WTC11 (cell line): ENCODE data around the gene C1orf174. TPM values are rescaled to one million over a fixed set of nuclear protein-coding genes. Genes with fewer than 3 reads are reported as not detected.

Experiments used
- ATAC-seq: fragments of 200-7000 bp; cut with Tn5 transposase; 2 replicates; pipeline ENCODE4 v1.10.0; 2021; ENCODE audit warnings: mild to moderate bottlenecking, moderate library complexity
- Bru-seq: library from RNA; stranded (reverse); fragments of 400-500 nt; gene quantifications from one replicate; lab custom pipeline; 2021; lab: Mats Ljungman, UMichigan
- CTCF ChIA-PET: fragments of 300-600 bp; sonication (Branson Sonifier 250); formaldehyde crosslinking; loops from one replicate; lab custom pipeline; 2021; ENCODE audit warnings: antibody characterized with exemption; lab: Charles Lee
- POLR2A ChIA-PET: fragments of 350-600 bp; sonication (Branson Sonifier 250); formaldehyde crosslinking; loops from one replicate; lab custom pipeline; 2021; ENCODE audit warnings: antibody characterized with exemption; lab: Charles Lee
- DNase-seq: peaks from one replicate; pipeline ENCODE4 v3.0.0; 2021; ENCODE audit warnings: low spot score
- H3K27ac Mint-ChIP-seq: 2 replicates; pipeline ENCODE4 v1.8.0; 2021; ENCODE audit warnings: mixed read lengths
- H3K27me3 Mint-ChIP-seq: 2 replicates; pipeline ENCODE4 v1.8.0; 2021; ENCODE audit warnings: low read depth, mild to moderate bottlenecking, moderate library complexity, mixed read lengths
- H3K36me3 Mint-ChIP-seq: 2 replicates; pipeline ENCODE4 v1.8.0; 2021; ENCODE audit warnings: mixed read lengths
- H3K4me1 Mint-ChIP-seq: 2 replicates; pipeline ENCODE4 v1.8.0; 2022; ENCODE audit warnings: mixed read lengths
- H3K4me3 Mint-ChIP-seq: 2 replicates; pipeline ENCODE4 v1.8.0; 2021; ENCODE audit warnings: mild to moderate bottlenecking, moderate library complexity, mixed read lengths
- H3K9me3 Mint-ChIP-seq: 2 replicates; pipeline ENCODE4 v1.8.0; 2021; ENCODE audit warnings: mixed read lengths
- CBFB ChIP-seq: sonication (generic); formaldehyde crosslinking; IDR thresholded peaks from 2 replicates; pipeline ENCODE4 v1.8.1; 2022; ENCODE audit warnings: mild to moderate bottlenecking, low read depth, missing genetic modification reagents
- CREB1 ChIP-seq: sonication (generic); formaldehyde crosslinking; IDR thresholded peaks from 2 replicates; pipeline ENCODE4 v1.8.0; 2023; ENCODE audit warnings: mild to moderate bottlenecking, missing genetic modification reagents
- ETV6 ChIP-seq: sonication (generic); formaldehyde crosslinking; IDR thresholded peaks from 2 replicates; pipeline ENCODE4 v1.8.1; 2022; ENCODE audit warnings: mild to moderate bottlenecking, missing genetic modification reagents
- GABPB1 ChIP-seq: sonication (generic); formaldehyde crosslinking; IDR thresholded peaks from 2 replicates; pipeline ENCODE4 v1.8.1; 2023; ENCODE audit warnings: mild to moderate bottlenecking, missing genetic modification reagents
- NFATC4 ChIP-seq: fragments of 250-450 bp; sonication (Bioruptor Pico); IDR thresholded peaks from 2 replicates; pipeline ENCODE4 v1.9.0; 2021; ENCODE audit warnings: mild to moderate bottlenecking
- NFYB ChIP-seq: sonication (generic); formaldehyde crosslinking; conservative IDR thresholded peaks from 2 replicates; pipeline ENCODE4 v1.8.0; 2022; ENCODE audit warnings: low read depth, missing genetic modification reagents
- SP1 ChIP-seq: sonication (generic); formaldehyde crosslinking; conservative IDR thresholded peaks from 2 replicates; pipeline ENCODE4 v1.8.1; 2022; ENCODE audit warnings: missing genetic modification reagents
- TP53 ChIP-seq: sonication (generic); formaldehyde crosslinking; IDR thresholded peaks from 2 replicates; pipeline ENCODE4 v1.8.1; 2023; ENCODE audit warnings: mild to moderate bottlenecking, missing genetic modification reagents
- ZNF121 ChIP-seq: sonication (generic); formaldehyde crosslinking; IDR thresholded peaks from 2 replicates; pipeline ENCODE4 v1.8.0; 2023; ENCODE audit warnings: missing genetic modification reagents
- ZNF396 ChIP-seq: fragments of 250-450 bp; sonication (Bioruptor Pico); IDR thresholded peaks from 2 replicates; pipeline ENCODE4 v1.8.0; 2021; ENCODE audit warnings: mild to moderate bottlenecking, moderate library complexity, borderline replicate concordance
- long read RNA-seq, 3 experiments: library from RNA in 1 of 3; library from capped mRNA in 1 of 3; library from polyadenylated mRNA in 1 of 3; unstranded in 2 of 3; stranded (forward) in 1 of 3; transcript quantifications; one replicate each; pipeline ENCODE4 v2.0.0, GENCODE V29; 2021
- total RNA-seq: library from RNA; stranded (reverse); gene quantifications from 3 replicates; pipeline ENCODE4 v1.2.3, GENCODE V29; 2021
- TF ChIP-seq, protein P1 (sequence below): fragments of 250-450 bp; sonication (Bioruptor Pico); IDR thresholded peaks from 2 replicates; pipeline ENCODE4 v1.9.0; 2021; ENCODE audit warnings: mild to moderate bottlenecking
- TF ChIP-seq, protein P2 (sequence below): sonication (generic); formaldehyde crosslinking; IDR thresholded peaks from 2 replicates; pipeline ENCODE4 v1.8.0; 2022; ENCODE audit warnings: mild to moderate bottlenecking, missing genetic modification reagents
- TF ChIP-seq, protein P3 (sequence below): sonication (generic); formaldehyde crosslinking; IDR thresholded peaks from 2 replicates; pipeline ENCODE4 v1.8.0; 2022; ENCODE audit warnings: mild to moderate bottlenecking, missing genetic modification reagents
- TF ChIP-seq, protein P4 (sequence below): sonication (generic); formaldehyde crosslinking; IDR thresholded peaks from 2 replicates; pipeline ENCODE4 v1.8.1; 2023; ENCODE audit warnings: mild to moderate bottlenecking, missing genetic modification reagents, moderate library complexity
- TF ChIP-seq, protein P5 (sequence below): sonication (generic); formaldehyde crosslinking; IDR thresholded peaks from 2 replicates; pipeline ENCODE4 v1.8.0; 2022; ENCODE audit warnings: mild to moderate bottlenecking, missing genetic modification reagents
- TF ChIP-seq, protein P6 (sequence below): sonication (generic); formaldehyde crosslinking; IDR thresholded peaks from 2 replicates; pipeline ENCODE4 v1.8.1; 2023; ENCODE audit warnings: mild to moderate bottlenecking, moderate library complexity, missing genetic modification reagents
- TF ChIP-seq, protein P7 (sequence below): sonication (generic); formaldehyde crosslinking; IDR thresholded peaks from 2 replicates; pipeline ENCODE4 v1.8.1; 2022; ENCODE audit warnings: mild to moderate bottlenecking, moderate library complexity, missing genetic modification reagents

Gene C1orf174
- total RNA-seq (24.2 to 25.2 TPM (median 25.1 TPM) in 3 replicates), Bru-seq, nascent RNA (percentile 77 among the genes with signal in this experiment)
- long read RNA-seq, experiment 1, transcript C1orf174-201 (4 exons, 1,666 nt), result major isoform, 97 of 117 reads
- long read RNA-seq, experiment 1, partial matches to known transcripts, result 6 of 117 reads
- long read RNA-seq, experiment 1, other reads (novel, unspliced or antisense), result 13 of 117 reads
- long read RNA-seq, experiment 2, transcript C1orf174-201 (4 exons, 1,666 nt), result major isoform, 21 of 29 reads
- long read RNA-seq, experiment 2, partial matches to known transcripts, result 6 of 29 reads
- long read RNA-seq, experiment 2, other reads (novel, unspliced or antisense), result 2 of 29 reads
- long read RNA-seq, experiment 3, transcript C1orf174-201 (4 exons, 1,666 nt), result major isoform, 12 of 14 reads
- long read RNA-seq, experiment 3, partial matches to known transcripts, result 1 of 14 reads
- long read RNA-seq, experiment 3, other reads (novel, unspliced or antisense), result 1 of 14 reads

DNA sequence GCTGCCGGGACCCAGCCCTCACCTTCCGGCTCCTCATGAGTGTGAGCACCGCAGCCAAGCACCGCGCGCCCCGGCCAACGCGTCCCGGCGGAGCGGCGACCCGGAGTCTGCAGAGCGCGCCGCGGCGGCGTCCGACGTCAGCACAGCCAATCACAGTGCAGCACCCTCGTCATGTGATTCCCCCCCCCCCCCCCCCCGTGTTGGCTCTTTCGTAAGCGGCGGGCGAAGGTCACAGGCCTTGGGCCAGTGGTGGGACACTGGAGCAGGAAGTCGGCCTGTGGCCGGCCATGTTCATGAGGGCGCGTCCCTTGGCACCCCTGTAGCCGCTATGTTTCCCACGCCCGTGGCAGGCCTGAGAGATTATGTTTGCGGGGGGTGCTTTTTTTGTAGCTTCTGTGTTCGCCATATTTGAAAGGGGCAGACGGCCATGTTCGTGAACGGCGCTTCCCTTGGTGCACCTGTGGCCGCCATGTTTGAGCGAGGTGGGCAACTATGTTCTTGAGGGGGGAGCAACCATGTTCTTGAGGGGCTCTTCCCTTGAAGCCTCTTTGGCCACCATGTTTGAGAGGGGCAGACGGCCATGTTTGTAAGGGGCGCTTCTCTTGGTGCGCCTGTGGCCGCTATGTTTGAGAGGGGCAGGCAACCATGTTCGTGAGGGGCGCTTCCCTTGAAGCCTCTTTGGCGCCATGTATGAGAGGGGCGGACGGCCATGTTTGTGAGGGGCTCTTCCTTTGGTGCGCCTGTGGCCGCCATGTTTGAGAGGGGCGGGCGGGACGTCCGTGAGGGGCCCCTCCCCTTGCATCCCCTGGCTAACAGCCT lies at the start of gene C1orf174:
Gene C1orf174, minus strand, starts transcription at position 123 of the 819 bp plus-strand sequence. Its CDS starts 86 bp downstream, at position 37.
- no peaks in the 10 kb centered on the region for H3K27me3 Mint-ChIP-seq
- CTCF ChIA-PET, result interaction anchor here (0.8 to 1.6 kb wide), 11 partner anchors 9 to 1947 kb away, joined by 3 to 19 read pairs (median 8); partner anchors contain the start of genes CEP104, DFFB and LRRC47
- H3K36me3 Mint-ChIP-seq, result peaks cover 16% of the 10 kb centered on the region

DNA sequence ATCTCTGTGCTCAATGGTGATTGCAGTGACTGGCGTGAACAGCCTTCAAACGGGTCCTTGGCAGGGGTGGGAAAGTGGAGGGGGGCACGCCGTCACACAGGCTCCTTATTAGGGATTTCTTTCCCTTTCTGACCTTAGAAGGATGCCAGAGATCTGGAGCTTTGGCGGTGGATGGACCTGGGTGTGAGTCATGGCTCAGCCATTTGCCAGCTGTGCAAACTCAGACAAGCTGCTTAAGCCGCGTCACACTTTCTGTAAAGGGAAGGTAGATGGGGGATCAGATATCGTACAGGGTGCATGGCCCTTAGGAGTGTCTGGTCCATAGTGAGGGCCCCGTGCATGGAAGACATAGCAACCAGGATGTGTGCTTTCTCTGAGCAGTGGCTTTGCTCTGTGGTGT lies 48.3 kb upstream of the C1orf174 start:
- peaks cover 85% of the 10 kb centered on the region for H3K9me3 Mint-ChIP-seq
- TF ChIP-seq ETV6 (CRISPR knock-in tag), result no peak
- no peak for TF ChIP-seq CREB1 (CRISPR knock-in tag)
- TF ChIP-seq, protein P1, sequence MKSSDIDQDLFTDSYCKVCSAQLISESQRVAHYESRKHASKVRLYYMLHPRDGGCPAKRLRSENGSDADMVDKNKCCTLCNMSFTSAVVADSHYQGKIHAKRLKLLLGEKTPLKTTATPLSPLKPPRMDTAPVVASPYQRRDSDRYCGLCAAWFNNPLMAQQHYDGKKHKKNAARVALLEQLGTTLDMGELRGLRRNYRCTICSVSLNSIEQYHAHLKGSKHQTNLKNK, result no peak
- no peak for TF ChIP-seq CBFB (CRISPR knock-in tag)
- TF ChIP-seq, all 79 proteins: peak for 0

More for the DNA sequence above, at the start of gene C1orf174:
- ATAC-seq (peak; percentile 84), DNase-seq (peak; percentile 93)
- Mint-ChIP-seq H3K27ac (peak within 1 kb of the TSS; percentile 99), H3K4me1 (peaks cover 23% of the 10 kb centered on the region), H3K9me3 (peaks cover 16% of the 10 kb centered on the region), H3K4me3 (peak within 1 kb of the TSS; percentile 92)
- POLR2A ChIA-PET, result interaction anchor here (1.2 to 2.0 kb wide), 3 partner anchors 43 to 124 kb away, joined by 3 to 10 read pairs (median 7); partner anchors contain the start of genes CEP104 and DFFB
- TF ChIP-seq ZNF121 (CRISPR knock-in tag) (peak; percentile 73; the same call in 1 of the 2 replicates), SP1 (CRISPR knock-in tag) (peak; percentile 55), NFATC4 (CRISPR knock-in tag) (0 out of 2 replicates have a peak, but pooled peaks have one; percentile 29), ZNF396 (CRISPR knock-in tag) (peak; percentile 43; the same call in 1 of the 2 replicates), GABPB1 (CRISPR knock-in tag) (peak; percentile 34; the same call in 1 of the 2 replicates), NFYB (peak; percentile 52), TP53 (CRISPR knock-in tag) (no peak)
- TF ChIP-seq, protein P2, sequence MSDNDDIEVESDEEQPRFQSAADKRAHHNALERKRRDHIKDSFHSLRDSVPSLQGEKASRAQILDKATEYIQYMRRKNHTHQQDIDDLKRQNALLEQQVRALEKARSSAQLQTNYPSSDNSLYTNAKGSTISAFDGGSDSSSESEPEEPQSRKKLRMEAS (CRISPR knock-in tag), result peak; percentile 53
- TF ChIP-seq, protein P3, sequence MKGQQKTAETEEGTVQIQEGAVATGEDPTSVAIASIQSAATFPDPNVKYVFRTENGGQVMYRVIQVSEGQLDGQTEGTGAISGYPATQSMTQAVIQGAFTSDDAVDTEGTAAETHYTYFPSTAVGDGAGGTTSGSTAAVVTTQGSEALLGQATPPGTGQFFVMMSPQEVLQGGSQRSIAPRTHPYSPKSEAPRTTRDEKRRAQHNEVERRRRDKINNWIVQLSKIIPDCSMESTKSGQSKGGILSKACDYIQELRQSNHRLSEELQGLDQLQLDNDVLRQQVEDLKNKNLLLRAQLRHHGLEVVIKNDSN, result peak; percentile 91
- TF ChIP-seq, protein P4, sequence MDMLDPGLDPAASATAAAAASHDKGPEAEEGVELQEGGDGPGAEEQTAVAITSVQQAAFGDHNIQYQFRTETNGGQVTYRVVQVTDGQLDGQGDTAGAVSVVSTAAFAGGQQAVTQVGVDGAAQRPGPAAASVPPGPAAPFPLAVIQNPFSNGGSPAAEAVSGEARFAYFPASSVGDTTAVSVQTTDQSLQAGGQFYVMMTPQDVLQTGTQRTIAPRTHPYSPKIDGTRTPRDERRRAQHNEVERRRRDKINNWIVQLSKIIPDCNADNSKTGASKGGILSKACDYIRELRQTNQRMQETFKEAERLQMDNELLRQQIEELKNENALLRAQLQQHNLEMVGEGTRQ (CRISPR knock-in tag), result peak; percentile 92
- TF ChIP-seq, protein P5, sequence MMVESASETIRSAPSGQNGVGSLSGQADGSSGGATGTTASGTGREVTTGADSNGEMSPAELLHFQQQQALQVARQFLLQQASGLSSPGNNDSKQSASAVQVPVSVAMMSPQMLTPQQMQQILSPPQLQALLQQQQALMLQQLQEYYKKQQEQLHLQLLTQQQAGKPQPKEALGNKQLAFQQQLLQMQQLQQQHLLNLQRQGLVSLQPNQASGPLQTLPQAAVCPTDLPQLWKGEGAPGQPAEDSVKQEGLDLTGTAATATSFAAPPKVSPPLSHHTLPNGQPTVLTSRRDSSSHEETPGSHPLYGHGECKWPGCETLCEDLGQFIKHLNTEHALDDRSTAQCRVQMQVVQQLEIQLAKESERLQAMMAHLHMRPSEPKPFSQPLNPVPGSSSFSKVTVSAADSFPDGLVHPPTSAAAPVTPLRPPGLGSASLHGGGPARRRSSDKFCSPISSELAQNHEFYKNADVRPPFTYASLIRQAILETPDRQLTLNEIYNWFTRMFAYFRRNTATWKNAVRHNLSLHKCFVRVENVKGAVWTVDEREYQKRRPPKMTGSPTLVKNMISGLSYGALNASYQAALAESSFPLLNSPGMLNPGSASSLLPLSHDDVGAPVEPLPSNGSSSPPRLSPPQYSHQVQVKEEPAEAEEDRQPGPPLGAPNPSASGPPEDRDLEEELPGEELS (CRISPR knock-in tag), result no peak; the same call in 1 of the 2 replicates
- TF ChIP-seq, protein P6, sequence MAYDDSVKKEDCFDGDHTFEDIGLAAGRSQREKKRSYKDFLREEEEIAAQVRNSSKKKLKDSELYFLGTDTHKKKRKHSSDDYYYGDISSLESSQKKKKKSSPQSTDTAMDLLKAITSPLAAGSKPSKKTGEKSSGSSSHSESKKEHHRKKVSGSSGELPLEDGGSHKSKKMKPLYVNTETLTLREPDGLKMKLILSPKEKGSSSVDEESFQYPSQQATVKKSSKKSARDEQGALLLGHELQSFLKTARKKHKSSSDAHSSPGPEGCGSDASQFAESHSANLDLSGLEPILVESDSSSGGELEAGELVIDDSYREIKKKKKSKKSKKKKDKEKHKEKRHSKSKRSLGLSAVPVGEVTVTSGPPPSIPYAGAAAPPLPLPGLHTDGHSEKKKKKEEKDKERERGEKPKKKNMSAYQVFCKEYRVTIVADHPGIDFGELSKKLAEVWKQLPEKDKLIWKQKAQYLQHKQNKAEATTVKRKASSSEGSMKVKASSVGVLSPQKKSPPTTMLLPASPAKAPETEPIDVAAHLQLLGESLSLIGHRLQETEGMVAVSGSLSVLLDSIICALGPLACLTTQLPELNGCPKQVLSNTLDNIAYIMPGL (CRISPR knock-in tag), result no peak
- TF ChIP-seq, protein P7, sequence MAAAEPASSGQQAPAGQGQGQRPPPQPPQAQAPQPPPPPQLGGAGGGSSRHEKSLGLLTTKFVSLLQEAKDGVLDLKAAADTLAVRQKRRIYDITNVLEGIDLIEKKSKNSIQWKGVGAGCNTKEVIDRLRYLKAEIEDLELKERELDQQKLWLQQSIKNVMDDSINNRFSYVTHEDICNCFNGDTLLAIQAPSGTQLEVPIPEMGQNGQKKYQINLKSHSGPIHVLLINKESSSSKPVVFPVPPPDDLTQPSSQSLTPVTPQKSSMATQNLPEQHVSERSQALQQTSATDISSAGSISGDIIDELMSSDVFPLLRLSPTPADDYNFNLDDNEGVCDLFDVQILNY, result 0 out of 2 replicates have a peak, but pooled peaks have one; percentile 77

More for the DNA sequence above, 48.3 kb upstream of the C1orf174 start:
- peaks cover 77% of the 10 kb centered on the region for H3K36me3 Mint-ChIP-seq
- H3K27me3 Mint-ChIP-seq, result peaks cover 15% of the 10 kb centered on the region
- ChIA-PET CTCF (no interaction called here), POLR2A (no interaction called here)
- H3K27ac Mint-ChIP-seq, result no peak overlapping the region
- ATAC-seq, result no peak
- no peaks in the 10 kb centered on the region for H3K4me1 Mint-ChIP-seq
- H3K4me3 Mint-ChIP-seq, result no peak overlapping the region
- no peak for DNase-seq
